ENCODE data around the gene RAB7B. TPM values are rescaled to one million over a fixed set of nuclear protein-coding genes. Genes with fewer than 3 reads are reported as not detected.

RAB7B gene
- total RNA-seq, 3 donors from 2014 or later (not counting 1 experiment from before 2014, with no cell fraction given) = 0.19 TPM; not detected in 2

DNA sequence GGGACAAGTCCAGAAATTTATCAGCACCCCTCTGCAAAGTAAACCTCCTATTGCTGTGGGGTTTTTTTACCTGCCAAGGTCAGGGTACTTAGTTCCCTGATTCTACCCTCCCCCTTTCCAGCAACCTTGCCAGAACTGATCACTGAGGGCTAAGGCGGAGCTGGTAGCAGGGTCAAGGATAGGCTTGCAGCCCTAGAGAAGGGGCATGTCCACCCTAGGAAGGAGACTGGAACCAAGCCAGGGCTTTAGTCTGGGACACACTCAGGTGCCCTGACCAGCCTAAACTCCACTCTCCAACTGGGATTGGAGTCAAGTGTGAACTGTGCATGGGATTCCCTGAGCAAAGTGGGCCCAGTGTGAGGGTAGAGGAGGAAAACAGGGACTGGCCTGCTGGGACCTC is 53.4 kb downstream of the RAB7B start:
- intact Hi-C loops (cut with micrococcal nuclease) = no loop called here
- no peaks in the 10 kb centered on the region for H3K9me3 ChIP-seq (ENCODE audit: control insufficient read depth, insufficient read depth, low read length)
- WGBS (ENCODE audit: insufficient coverage) = 92% methylated on average over 1 of the region's 1 CpG
- no peaks in the 10 kb centered on the region for H3K4me1 ChIP-seq (ENCODE audit: control insufficient read depth, insufficient read depth, low read length)
- ATAC-seq = no peak
- Mint-ChIP-seq H3K36me3 (no peaks in the 10 kb centered on the region), H3K9me3 (no peaks in the 10 kb centered on the region), H3K4me1 (no peaks in the 10 kb centered on the region), H3K27me3 (ENCODE audit: low read depth in 2 of 2) (peaks cover 0 to 18% of the 10 kb centered on the region in 2 donors), H3K27ac (no peak overlapping the region), H3K4me3 (no peak overlapping the region)
- no peak overlapping the region for H3K27ac ChIP-seq (ENCODE audit: low read length)
- no peak for TF ChIP-seq CTCF (IDR thresholded peaks at IDR 0.05)
- H3K36me3 ChIP-seq (ENCODE audit: control insufficient read depth, insufficient read depth, low read length) = no peaks in the 10 kb centered on the region
- H3K27me3 ChIP-seq (ENCODE audit: control insufficient read depth, insufficient read depth, low read length) = no peaks in the 10 kb centered on the region
- DNase-seq = no peak
- H3K4me3 ChIP-seq (ENCODE audit: low read length) = no peak overlapping the region

DNA sequence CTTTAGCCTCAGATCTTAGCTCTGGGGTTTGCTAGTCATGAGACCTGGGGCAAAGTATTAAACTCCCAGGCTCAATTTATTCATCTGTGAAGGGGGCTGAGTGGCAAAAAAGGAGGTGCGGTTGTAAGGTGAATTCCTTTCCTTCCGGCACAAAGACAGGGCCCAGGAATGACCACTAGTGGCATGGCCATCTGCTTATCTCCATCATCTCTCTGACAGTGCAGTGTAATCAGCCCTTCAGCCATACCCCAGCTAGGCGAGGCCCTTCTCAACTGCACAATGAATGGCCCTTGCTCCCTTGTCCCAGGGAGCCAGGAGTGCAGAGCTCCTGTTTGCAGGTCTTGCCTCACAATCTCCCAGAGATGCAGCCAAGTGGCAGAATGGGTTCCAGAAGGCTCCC is 54.3 kb downstream of the RAB7B start:
- ATAC-seq (no peak), DNase-seq (no peak)
- Mint-ChIP-seq H3K27ac (no peak overlapping the region), H3K4me1 (no peaks in the 10 kb centered on the region), H3K9me3 (no peaks in the 10 kb centered on the region), H3K27me3 (ENCODE audit: low read depth in 2 of 2) (peaks cover 2 to 20% of the 10 kb centered on the region in 2 donors), H3K36me3 (no peaks in the 10 kb centered on the region), H3K4me3 (no peak overlapping the region)
- no peaks in the 10 kb centered on the region for H3K9me3 ChIP-seq (ENCODE audit: control insufficient read depth, insufficient read depth, low read length)
- TF ChIP-seq CTCF (IDR thresholded peaks at IDR 0.05) = no peak
- 97% methylated on average over 3 of the region's 3 CpGs for whole genome bisulfite sequencing (ENCODE audit: insufficient coverage)
- H3K36me3 ChIP-seq (ENCODE audit: control insufficient read depth, insufficient read depth, low read length) = no peaks in the 10 kb centered on the region
- peaks cover 3% of the 10 kb centered on the region for H3K27me3 ChIP-seq (ENCODE audit: control insufficient read depth, insufficient read depth, low read length)
- no peak overlapping the region for H3K27ac ChIP-seq (ENCODE audit: low read length)
- intact Hi-C loops (cut with micrococcal nuclease) = no loop called here
- no peaks in the 10 kb centered on the region for H3K4me1 ChIP-seq (ENCODE audit: control insufficient read depth, insufficient read depth, low read length)
- H3K4me3 ChIP-seq (ENCODE audit: low read length) = no peak overlapping the region

GRCh38 chr1:205948039-205948438 is 55.2 kb downstream of the RAB7B start:
- no peaks in the 10 kb centered on the region for H3K9me3 Mint-ChIP-seq
- peaks cover 9 to 25% of the 10 kb centered on the region in 2 donors for H3K27me3 Mint-ChIP-seq (ENCODE audit: low read depth in 2 of 2)
- H3K9me3 ChIP-seq (ENCODE audit: control insufficient read depth, insufficient read depth, low read length) = no peaks in the 10 kb centered on the region
- H3K36me3 Mint-ChIP-seq = no peaks in the 10 kb centered on the region
- 79% methylated on average over 4 of the region's 4 CpGs for WGBS (ENCODE audit: insufficient coverage)
- no peaks in the 10 kb centered on the region for H3K36me3 ChIP-seq (ENCODE audit: control insufficient read depth, insufficient read depth, low read length)
- peaks cover 5% of the 10 kb centered on the region for H3K27me3 ChIP-seq (ENCODE audit: control insufficient read depth, insufficient read depth, low read length)
- H3K4me1 ChIP-seq (ENCODE audit: control insufficient read depth, insufficient read depth, low read length) = no peaks in the 10 kb centered on the region
- H3K4me3 Mint-ChIP-seq = no peak overlapping the region
- no peak overlapping the region for H3K4me3 ChIP-seq (ENCODE audit: low read length)
- no peaks in the 10 kb centered on the region for H3K4me1 Mint-ChIP-seq
- DNase-seq (no peak), ATAC-seq (no peak)
- no peak for TF ChIP-seq CTCF (IDR thresholded peaks at IDR 0.05)
- H3K27ac ChIP-seq (ENCODE audit: low read length) = no peak overlapping the region
- intact Hi-C loops (cut with micrococcal nuclease) = no loop called here
- H3K27ac Mint-ChIP-seq = no peak overlapping the region

DNA sequence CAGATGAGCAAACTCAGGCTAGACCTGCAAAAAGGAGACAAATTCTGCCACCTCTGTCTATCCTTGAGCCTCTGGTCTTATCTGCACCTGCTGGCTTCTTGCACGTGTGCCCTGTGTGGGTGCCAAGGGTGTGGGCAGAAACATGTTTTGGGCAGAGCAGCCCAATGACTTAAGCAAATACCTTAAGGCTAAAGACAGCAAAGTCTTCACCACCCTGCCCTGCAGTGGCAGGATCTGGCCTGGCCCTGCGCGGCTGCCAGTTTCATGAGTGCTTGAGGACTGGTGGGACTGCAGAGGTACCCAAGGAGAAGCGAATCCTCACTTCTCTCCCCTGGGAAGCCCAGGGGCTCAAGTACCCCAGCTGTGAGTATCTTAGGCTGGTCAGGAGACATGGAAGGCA is 56.2 kb downstream of the RAB7B start:
- ATAC-seq (no peak), DNase-seq (no peak)
- no peak for TF ChIP-seq CTCF (IDR thresholded peaks at IDR 0.05)
- no peaks in the 10 kb centered on the region for H3K9me3 Mint-ChIP-seq
- no peak overlapping the region for H3K4me3 ChIP-seq (ENCODE audit: low read length)
- no peaks in the 10 kb centered on the region for H3K9me3 ChIP-seq (ENCODE audit: control insufficient read depth, insufficient read depth, low read length)
- H3K4me1 ChIP-seq (ENCODE audit: control insufficient read depth, insufficient read depth, low read length) = no peaks in the 10 kb centered on the region
- WGBS (ENCODE audit: insufficient coverage) = 73% methylated on average over 4 of the region's 4 CpGs
- no peaks in the 10 kb centered on the region for H3K36me3 ChIP-seq (ENCODE audit: control insufficient read depth, insufficient read depth, low read length)
- peaks cover 5% of the 10 kb centered on the region for H3K27me3 ChIP-seq (ENCODE audit: control insufficient read depth, insufficient read depth, low read length)
- H3K27ac ChIP-seq (ENCODE audit: low read length) = no peak overlapping the region
- peaks cover 13 to 25% of the 10 kb centered on the region in 2 donors for H3K27me3 Mint-ChIP-seq (ENCODE audit: low read depth in 2 of 2)
- H3K4me3 Mint-ChIP-seq = no peak overlapping the region
- no peak overlapping the region for H3K27ac Mint-ChIP-seq
- H3K36me3 Mint-ChIP-seq = no peaks in the 10 kb centered on the region
- H3K4me1 Mint-ChIP-seq = no peaks in the 10 kb centered on the region
- intact Hi-C loops (cut with micrococcal nuclease) = no loop called here

Measured in natural killer cell (primary cell).